ENCODE data around the gene IFT80.
"Not testable (repeated sequence)": the region's sequence is repeated elsewhere in the genome, so short reads cannot be mapped to it uniquely, and the experiment has no call there.

IFT80 gene

GRCh38 chr3:160278210-160278609 is 120.8 kb downstream of the IFT80 start:
- Histone ChIP-seq H3K27ac (ENCODE audit: low read depth, low read length) (no peak overlapping the region), H3K9ac (ENCODE audit: low read length) (no peak overlapping the region), H3K27me3 (ENCODE audit: control insufficient read depth, insufficient read depth, low read length) (no peaks in the 10 kb centered on the region), H3K9me3 (ENCODE audit: control insufficient read depth, insufficient read depth, low read depth, low read length) (no peaks in the 10 kb centered on the region), H3K4me1 (ENCODE audit: control insufficient read depth, insufficient read depth, low read length) (peaks cover 5% of the 10 kb centered on the region), H3K4me3 (ENCODE audit: low read depth, low read length) (no peak overlapping the region), H3K36me3 (ENCODE audit: control insufficient read depth, insufficient read depth, low read length) (no peaks in the 10 kb centered on the region; the same call in 1 of the 2 replicates)

GRCh38 chr3:160265088-160265487 is 133.9 kb downstream of the IFT80 start:
- H3K36me3 ChIP-seq (ENCODE audit: control insufficient read depth, insufficient read depth, low read length): no peaks in the 10 kb centered on the region
- no peaks in the 10 kb centered on the region for H3K27me3 ChIP-seq (ENCODE audit: control insufficient read depth, insufficient read depth, low read length)

GRCh38 chr3:160260587-160261270 is 138.3 kb downstream of the IFT80 start:
- Histone ChIP-seq H3K9me3 (ENCODE audit: control insufficient read depth, insufficient read depth, low read depth, low read length) (no peaks in the 10 kb centered on the region), H3K4me1 (ENCODE audit: control insufficient read depth, insufficient read depth, low read length) (no peaks in the 10 kb centered on the region), H3K4me3 (ENCODE audit: low read depth, low read length) (no peak overlapping the region), H3K9ac (ENCODE audit: low read length) (no peak overlapping the region), H3K27ac (ENCODE audit: low read depth, low read length) (no peak overlapping the region), H3K27me3 (ENCODE audit: control insufficient read depth, insufficient read depth, low read length) (no peaks in the 10 kb centered on the region), H3K36me3 (ENCODE audit: control insufficient read depth, insufficient read depth, low read length) (no peaks in the 10 kb centered on the region)

More at GRCh38 chr3:160265088-160265487, 133.9 kb downstream of the IFT80 start:
- H3K4me1 ChIP-seq (ENCODE audit: control insufficient read depth, insufficient read depth, low read length): no peaks in the 10 kb centered on the region
- no peak overlapping the region for H3K27ac ChIP-seq (ENCODE audit: low read depth, low read length)
- H3K9ac ChIP-seq (ENCODE audit: low read length): no peak overlapping the region
- no peaks in the 10 kb centered on the region for H3K9me3 ChIP-seq (ENCODE audit: control insufficient read depth, insufficient read depth, low read depth, low read length)
- no peak overlapping the region for H3K4me3 ChIP-seq (ENCODE audit: low read depth, low read length)

GRCh38 chr3:160259589-160259988 is 139.4 kb downstream of the IFT80 start:
- Histone ChIP-seq H3K36me3 (ENCODE audit: control insufficient read depth, insufficient read depth, low read length) (no peaks in the 10 kb centered on the region), H3K4me1 (ENCODE audit: control insufficient read depth, insufficient read depth, low read length) (no peaks in the 10 kb centered on the region), H3K9me3 (ENCODE audit: control insufficient read depth, insufficient read depth, low read depth, low read length) (no peaks in the 10 kb centered on the region), H3K27ac (ENCODE audit: low read depth, low read length) (no peak overlapping the region), H3K4me3 (ENCODE audit: low read depth, low read length) (no peak overlapping the region), H3K27me3 (ENCODE audit: control insufficient read depth, insufficient read depth, low read length) (no peaks in the 10 kb centered on the region), H3K9ac (ENCODE audit: low read length) (no peak overlapping the region)

DNA sequence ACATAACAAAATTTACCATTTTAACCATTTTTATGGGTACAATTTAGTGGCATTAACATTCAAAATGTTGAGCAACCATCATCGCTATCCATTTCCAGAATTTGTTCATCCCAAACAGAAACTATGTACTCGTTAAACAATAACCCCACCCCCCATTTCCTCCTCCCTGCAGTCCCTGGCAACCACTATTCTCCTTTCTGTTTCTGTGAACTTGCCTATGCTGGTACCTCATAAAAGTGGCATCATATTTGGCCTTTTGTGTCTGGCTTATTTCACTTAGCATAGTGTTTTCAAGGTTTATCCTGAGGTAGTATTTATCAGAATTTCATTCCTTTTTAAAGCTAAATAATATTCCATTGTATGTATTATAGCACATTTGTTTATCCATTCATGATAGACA is 141.4 kb downstream of the IFT80 start:
- H3K9me3 ChIP-seq (ENCODE audit: control insufficient read depth, insufficient read depth, low read depth, low read length): no peaks in the 10 kb centered on the region
- no peaks in the 10 kb centered on the region for H3K36me3 ChIP-seq (ENCODE audit: control insufficient read depth, insufficient read depth, low read length)

GRCh38 chr3:160253298-160253697 is 145.7 kb downstream of the IFT80 start:
- Histone ChIP-seq H3K4me3 (ENCODE audit: low read depth, low read length) (no peak overlapping the region), H3K9ac (ENCODE audit: low read length) (no peak overlapping the region), H3K4me1 (ENCODE audit: control insufficient read depth, insufficient read depth, low read length) (no peaks in the 10 kb centered on the region), H3K36me3 (ENCODE audit: control insufficient read depth, insufficient read depth, low read length) (no peaks in the 10 kb centered on the region), H3K9me3 (ENCODE audit: control insufficient read depth, insufficient read depth, low read depth, low read length) (no peaks in the 10 kb centered on the region), H3K27ac (ENCODE audit: low read depth, low read length) (no peak overlapping the region), H3K27me3 (ENCODE audit: control insufficient read depth, insufficient read depth, low read length) (no peaks in the 10 kb centered on the region)

More for the DNA sequence above, 141.4 kb downstream of the IFT80 start:
- Histone ChIP-seq H3K27ac (ENCODE audit: low read depth, low read length) (no peak overlapping the region), H3K27me3 (ENCODE audit: control insufficient read depth, insufficient read depth, low read length) (no peaks in the 10 kb centered on the region), H3K4me3 (ENCODE audit: low read depth, low read length) (no peak overlapping the region), H3K9ac (ENCODE audit: low read length) (no peak overlapping the region), H3K4me1 (ENCODE audit: control insufficient read depth, insufficient read depth, low read length) (no peaks in the 10 kb centered on the region)

GRCh38 chr3:160247766-160248165 is 151.3 kb downstream of the IFT80 start:
- Histone ChIP-seq H3K9me3 (ENCODE audit: control insufficient read depth, insufficient read depth, low read depth, low read length) (0 out of 2 replicates have a peak, but pooled peaks cover 4% of the 10 kb centered on the region), H3K36me3 (ENCODE audit: control insufficient read depth, insufficient read depth, low read length) (no peaks in the 10 kb centered on the region), H3K27ac (ENCODE audit: low read depth, low read length) (no peak overlapping the region), H3K4me3 (ENCODE audit: low read depth, low read length) (no peak overlapping the region), H3K27me3 (ENCODE audit: control insufficient read depth, insufficient read depth, low read length) (no peaks in the 10 kb centered on the region), H3K4me1 (ENCODE audit: control insufficient read depth, insufficient read depth, low read length) (no peaks in the 10 kb centered on the region), H3K9ac (ENCODE audit: low read length) (no peak overlapping the region)

GRCh38 chr3:160245261-160245800 is 153.7 kb downstream of the IFT80 start:
- Histone ChIP-seq H3K9me3 (ENCODE audit: control insufficient read depth, insufficient read depth, low read depth, low read length) (0 out of 2 replicates have a peak, but pooled peaks cover 4% of the 10 kb centered on the region), H3K9ac (ENCODE audit: low read length) (no peak overlapping the region), H3K36me3 (ENCODE audit: control insufficient read depth, insufficient read depth, low read length) (no peaks in the 10 kb centered on the region), H3K4me3 (ENCODE audit: low read depth, low read length) (no peak overlapping the region), H3K27ac (ENCODE audit: low read depth, low read length) (no peak overlapping the region), H3K27me3 (ENCODE audit: control insufficient read depth, insufficient read depth, low read length) (no peaks in the 10 kb centered on the region), H3K4me1 (ENCODE audit: control insufficient read depth, insufficient read depth, low read length) (no peaks in the 10 kb centered on the region)

GRCh38 chr3:160240719-160241118 is 158.3 kb downstream of the IFT80 start:
- not testable (repeated sequence) for H3K36me3 ChIP-seq (ENCODE audit: control insufficient read depth, insufficient read depth, low read length); H3K27ac ChIP-seq (ENCODE audit: low read depth, low read length); H3K4me1 ChIP-seq (ENCODE audit: control insufficient read depth, insufficient read depth, low read length); H3K9me3 ChIP-seq (ENCODE audit: control insufficient read depth, insufficient read depth, low read depth, low read length); H3K27me3 ChIP-seq (ENCODE audit: control insufficient read depth, insufficient read depth, low read length); H3K4me3 ChIP-seq (ENCODE audit: low read depth, low read length); H3K9ac ChIP-seq (ENCODE audit: low read length)

DNA sequence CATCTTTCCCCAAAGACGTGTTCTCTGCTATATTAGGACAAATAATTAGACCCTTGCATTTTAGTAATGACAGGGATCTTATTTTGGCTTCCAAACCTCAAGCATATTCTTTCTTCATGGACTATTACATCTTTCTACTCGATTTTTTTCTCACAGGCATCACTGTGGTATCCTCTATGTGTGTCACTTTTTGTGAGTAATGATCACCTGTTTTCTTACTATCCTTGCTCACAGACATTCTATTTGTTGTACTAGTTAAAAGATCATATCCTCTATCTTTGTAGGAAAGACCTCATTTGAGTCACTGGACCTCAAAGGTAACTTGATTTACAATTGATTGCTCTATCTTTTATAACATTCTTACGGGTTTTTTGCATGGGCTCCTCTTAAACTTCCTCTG is 167.0 kb downstream of the IFT80 start:
- Histone ChIP-seq H3K36me3 (ENCODE audit: control insufficient read depth, insufficient read depth, low read length) (no peaks in the 10 kb centered on the region), H3K9me3 (ENCODE audit: control insufficient read depth, insufficient read depth, low read depth, low read length) (no peaks in the 10 kb centered on the region), H3K4me1 (ENCODE audit: control insufficient read depth, insufficient read depth, low read length) (0 out of 2 replicates have a peak, but pooled peaks cover under 1% of the 10 kb centered on the region), H3K4me3 (ENCODE audit: low read depth, low read length) (no peak overlapping the region), H3K27me3 (ENCODE audit: control insufficient read depth, insufficient read depth, low read length) (peaks cover 35% of the 10 kb centered on the region), H3K27ac (ENCODE audit: low read depth, low read length) (no peak overlapping the region), H3K9ac (ENCODE audit: low read length) (no peak overlapping the region)

- Histone ChIP-seq H3K4me3 (ENCODE audit: low read depth, low read length) (no peak overlapping the region), H3K36me3 (ENCODE audit: control insufficient read depth, insufficient read depth, low read length) (no peaks in the 10 kb centered on the region)
Measured at GRCh38 chr3:160227419-160227818, 171.6 kb downstream of the IFT80 start.

More at GRCh38 chr3:160227419-160227818, 171.6 kb downstream of the IFT80 start:
- no peaks in the 10 kb centered on the region for H3K9me3 ChIP-seq (ENCODE audit: control insufficient read depth, insufficient read depth, low read depth, low read length)
- H3K4me1 ChIP-seq (ENCODE audit: control insufficient read depth, insufficient read depth, low read length): peaks cover 9% of the 10 kb centered on the region
- no peak overlapping the region for H3K9ac ChIP-seq (ENCODE audit: low read length)
- H3K27me3 ChIP-seq (ENCODE audit: control insufficient read depth, insufficient read depth, low read length): peaks cover 81% of the 10 kb centered on the region
- no peak overlapping the region for H3K27ac ChIP-seq (ENCODE audit: low read depth, low read length)

All from HUES6 (cell line).